Measurements from ENCODE around the gene SUFU.

The SUFU gene

DNA sequence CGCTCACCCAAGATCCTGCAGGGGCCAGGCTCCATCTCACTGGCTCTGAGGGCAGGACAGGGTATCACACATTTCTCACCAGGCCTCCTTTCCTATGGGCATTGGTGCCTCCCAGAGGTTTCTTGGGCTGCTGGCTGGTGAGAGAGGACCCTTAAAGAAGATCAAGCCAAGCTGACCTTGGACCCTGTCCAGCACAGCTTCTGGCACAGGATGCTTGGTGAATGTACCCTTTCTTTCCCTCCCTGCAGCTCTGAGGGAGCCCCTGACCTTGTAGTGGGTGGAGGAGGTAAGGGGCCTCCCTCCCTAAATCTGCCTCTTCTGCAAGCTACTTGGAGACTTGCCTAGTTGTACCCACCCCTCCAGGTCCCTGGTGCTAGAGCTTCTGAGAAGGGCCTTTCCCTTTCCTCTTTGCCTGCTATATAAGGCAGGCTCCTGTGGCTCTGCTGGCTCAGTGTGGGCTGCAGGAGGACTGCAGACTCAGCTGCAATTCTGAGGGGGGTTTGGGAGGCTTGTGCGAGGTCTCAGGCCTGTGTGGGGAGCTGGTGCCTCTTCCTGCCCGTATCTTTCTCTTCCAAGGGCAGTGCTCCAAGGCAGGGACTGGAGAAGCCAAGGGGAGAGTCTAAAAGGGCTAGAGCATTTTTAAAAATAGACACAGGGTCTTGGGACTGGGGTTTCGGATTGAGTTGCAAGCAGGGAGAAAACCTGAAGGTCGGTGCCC is 128.8 kb downstream of the SUFU start:
- no peak overlapping the region for H2AFZ ChIP-seq (ENCODE audit: low read depth)
- H3K4me1 ChIP-seq (ENCODE audit: low read depth, poor library complexity, severe bottlenecking) = no peaks in the 10 kb centered on the region
- H3K27me3 ChIP-seq (ENCODE audit: insufficient read depth, low read depth) = no peaks in the 10 kb centered on the region
- H3K79me2 ChIP-seq (ENCODE audit: insufficient read depth, low read depth) = no peaks in the 10 kb centered on the region
- no peaks in the 10 kb centered on the region for H3K36me3 ChIP-seq (ENCODE audit: insufficient read depth)
- TF ChIP-seq, protein P1, sequence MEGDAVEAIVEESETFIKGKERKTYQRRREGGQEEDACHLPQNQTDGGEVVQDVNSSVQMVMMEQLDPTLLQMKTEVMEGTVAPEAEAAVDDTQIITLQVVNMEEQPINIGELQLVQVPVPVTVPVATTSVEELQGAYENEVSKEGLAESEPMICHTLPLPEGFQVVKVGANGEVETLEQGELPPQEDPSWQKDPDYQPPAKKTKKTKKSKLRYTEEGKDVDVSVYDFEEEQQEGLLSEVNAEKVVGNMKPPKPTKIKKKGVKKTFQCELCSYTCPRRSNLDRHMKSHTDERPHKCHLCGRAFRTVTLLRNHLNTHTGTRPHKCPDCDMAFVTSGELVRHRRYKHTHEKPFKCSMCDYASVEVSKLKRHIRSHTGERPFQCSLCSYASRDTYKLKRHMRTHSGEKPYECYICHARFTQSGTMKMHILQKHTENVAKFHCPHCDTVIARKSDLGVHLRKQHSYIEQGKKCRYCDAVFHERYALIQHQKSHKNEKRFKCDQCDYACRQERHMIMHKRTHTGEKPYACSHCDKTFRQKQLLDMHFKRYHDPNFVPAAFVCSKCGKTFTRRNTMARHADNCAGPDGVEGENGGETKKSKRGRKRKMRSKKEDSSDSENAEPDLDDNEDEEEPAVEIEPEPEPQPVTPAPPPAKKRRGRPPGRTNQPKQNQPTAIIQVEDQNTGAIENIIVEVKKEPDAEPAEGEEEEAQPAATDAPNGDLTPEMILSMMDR (conservative IDR thresholded peaks at IDR 0.05; ENCODE audit: low read depth, low read length) = no peak
- H4K20me1 ChIP-seq (ENCODE audit: insufficient read depth) = no peaks in the 10 kb centered on the region
- no peak overlapping the region for H3K27ac ChIP-seq
- H3K9ac ChIP-seq = no peak overlapping the region
- no peak overlapping the region for H3K4me2 ChIP-seq
- no peak overlapping the region for H3K4me3 ChIP-seq (IDR thresholded peaks at IDR 0.05; ENCODE audit: insufficient read depth, low read depth, low read length)

DNA sequence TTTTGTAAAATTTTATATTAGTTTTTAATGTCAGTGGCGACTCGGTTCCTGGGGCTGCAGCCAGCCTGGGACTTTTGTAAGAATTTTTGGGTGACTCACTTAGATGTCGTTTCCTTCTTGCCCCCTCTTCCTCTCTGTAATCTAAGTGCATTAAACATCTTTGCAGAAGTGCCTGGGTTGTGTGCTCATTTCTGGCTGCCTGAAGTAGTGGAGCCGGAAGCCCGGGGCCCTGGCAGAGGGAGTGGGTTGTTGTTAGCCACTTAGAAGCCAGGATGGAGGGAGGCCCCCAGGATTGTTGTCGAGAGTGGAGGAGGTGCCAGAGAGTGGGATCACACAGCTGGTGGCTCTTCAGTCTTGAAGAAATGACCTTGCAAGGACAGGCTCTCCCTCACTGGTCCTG is 129.5 kb downstream of the SUFU start:
- Histone ChIP-seq H4K20me1 (ENCODE audit: insufficient read depth) (no peaks in the 10 kb centered on the region), H3K9ac (no peak overlapping the region), H3K36me3 (ENCODE audit: insufficient read depth) (no peaks in the 10 kb centered on the region), H3K27ac (no peak overlapping the region), H3K4me3 (IDR thresholded peaks at IDR 0.05; ENCODE audit: insufficient read depth, low read depth, low read length) (no peak overlapping the region), H3K4me2 (no peak overlapping the region), H3K4me1 (ENCODE audit: low read depth, poor library complexity, severe bottlenecking) (no peaks in the 10 kb centered on the region), H3K79me2 (ENCODE audit: insufficient read depth, low read depth) (no peaks in the 10 kb centered on the region), H3K27me3 (ENCODE audit: insufficient read depth, low read depth) (no peaks in the 10 kb centered on the region), H2AFZ (ENCODE audit: low read depth) (no peak overlapping the region)
- TF ChIP-seq, protein P1 (conservative IDR thresholded peaks at IDR 0.05; ENCODE audit: low read depth, low read length) = no peak

DNA sequence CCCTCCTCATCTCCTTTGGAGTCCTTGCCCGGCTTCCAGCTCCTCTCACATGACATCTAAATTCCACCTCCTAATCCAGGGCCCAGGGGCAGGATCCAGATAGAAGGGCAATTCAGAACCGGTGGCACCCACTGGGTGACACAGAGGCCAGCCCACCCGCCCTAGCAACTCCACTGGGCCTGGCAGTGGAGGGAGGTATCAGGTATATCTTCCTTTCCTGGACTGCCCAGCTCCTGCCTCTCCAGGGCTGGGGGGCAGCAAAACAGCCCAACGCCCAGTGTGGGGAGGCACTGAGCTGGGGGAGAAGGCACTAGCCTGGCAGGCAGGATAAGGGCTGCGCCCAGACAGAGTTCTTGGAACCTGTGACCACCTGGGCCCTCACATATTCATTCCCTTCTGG is 130.1 kb downstream of the SUFU start:
- no peaks in the 10 kb centered on the region for H3K27me3 ChIP-seq (ENCODE audit: insufficient read depth, low read depth)
- H3K79me2 ChIP-seq (ENCODE audit: insufficient read depth, low read depth) = no peaks in the 10 kb centered on the region
- no peak overlapping the region for H3K4me2 ChIP-seq
- TF ChIP-seq, protein P1 (conservative IDR thresholded peaks at IDR 0.05; ENCODE audit: low read depth, low read length) = no peak
- H3K4me3 ChIP-seq (IDR thresholded peaks at IDR 0.05; ENCODE audit: insufficient read depth, low read depth, low read length) = no peak overlapping the region
- no peaks in the 10 kb centered on the region for H4K20me1 ChIP-seq (ENCODE audit: insufficient read depth)
- H3K4me1 ChIP-seq (ENCODE audit: low read depth, poor library complexity, severe bottlenecking) = no peaks in the 10 kb centered on the region
- no peak overlapping the region for H2AFZ ChIP-seq (ENCODE audit: low read depth)
- no peak overlapping the region for H3K9ac ChIP-seq
- no peak overlapping the region for H3K27ac ChIP-seq
- no peaks in the 10 kb centered on the region for H3K36me3 ChIP-seq (ENCODE audit: insufficient read depth)

DNA sequence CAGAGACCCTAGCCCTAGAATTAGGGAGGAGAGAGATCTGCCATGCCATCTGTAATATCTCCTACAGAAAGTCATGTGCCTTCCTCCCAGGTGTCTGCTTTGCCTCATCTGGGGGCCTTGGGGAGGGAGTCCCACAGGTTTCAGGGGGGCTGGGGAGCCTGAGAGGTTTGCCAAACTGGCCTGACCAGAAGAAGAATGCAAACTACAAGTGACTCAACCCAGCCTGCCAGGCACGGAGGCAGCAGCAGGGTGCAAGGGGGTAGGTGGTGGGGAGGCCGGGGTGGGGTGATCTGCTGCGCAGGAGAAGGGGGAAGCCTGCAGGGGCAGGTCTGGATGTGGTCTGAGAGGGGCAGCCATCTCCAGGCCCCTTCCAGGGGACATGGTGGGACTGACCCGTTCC is 130.9 kb downstream of the SUFU start:
- H4K20me1 ChIP-seq (ENCODE audit: insufficient read depth) = no peaks in the 10 kb centered on the region
- no peak overlapping the region for H3K4me2 ChIP-seq
- H3K36me3 ChIP-seq (ENCODE audit: insufficient read depth) = no peaks in the 10 kb centered on the region
- H2AFZ ChIP-seq (ENCODE audit: low read depth) = no peak overlapping the region
- TF ChIP-seq, protein P1 (conservative IDR thresholded peaks at IDR 0.05; ENCODE audit: low read depth, low read length) = no peak
- H3K4me1 ChIP-seq (ENCODE audit: low read depth, poor library complexity, severe bottlenecking) = no peaks in the 10 kb centered on the region
- no peaks in the 10 kb centered on the region; the same call in 1 of the 2 replicates for H3K27me3 ChIP-seq (ENCODE audit: insufficient read depth, low read depth)
- H3K27ac ChIP-seq = no peak overlapping the region
- no peak overlapping the region for H3K4me3 ChIP-seq (IDR thresholded peaks at IDR 0.05; ENCODE audit: insufficient read depth, low read depth, low read length)
- no peaks in the 10 kb centered on the region for H3K79me2 ChIP-seq (ENCODE audit: insufficient read depth, low read depth)
- H3K9ac ChIP-seq = no peak overlapping the region
